Upper lobe of right lung (tissue), 1 donor: Measurements from ENCODE around the gene PAX5. TPM values are rescaled to one million over a fixed set of nuclear protein-coding genes. Genes with fewer than 3 reads are reported as not detected.

Source experiments
- ATAC-seq: fragments of 200-7000 bp; cut with Tn5 transposase; one replicate; pipeline ENCODE4 v1.9.1; 2020; ENCODE audit warnings: mild to moderate bottlenecking, moderate library complexity
- DNase-seq: peaks from one replicate; pipeline ENCODE4 v3.0.0-alpha.2; 2020
- H3K27ac ChIP-seq: fragments of 200-600 bp; one replicate; pipeline ENCODE4 v1.8.0; 2022
- H3K27me3 ChIP-seq: fragments of 200-600 bp; one replicate; pipeline ENCODE4 v1.8.0; 2022; ENCODE audit warnings: mild to moderate bottlenecking
- H3K36me3 ChIP-seq: fragments of 200-600 bp; one replicate; pipeline ENCODE4 v1.8.0; 2022
- H3K4me1 ChIP-seq: fragments of 200-600 bp; one replicate; pipeline ENCODE4 v1.8.0; 2022
- H3K4me3 ChIP-seq: fragments of 200-600 bp; one replicate; pipeline ENCODE4 v1.8.0; 2022; ENCODE audit warnings: mild to moderate bottlenecking
- H3K9me3 ChIP-seq: fragments of 200-600 bp; one replicate; pipeline ENCODE4 v1.8.0; 2022
- intact Hi-C: fragments of 100-400 bp; cut with DNase I; formaldehyde crosslinking; loops from one replicate; pipeline ENCODE4 v1.11.0; 2022
- total RNA-seq: library from RNA; stranded (reverse); fragmentation: NEBNext Ultra II Directional; extraction: Animal tissue kit (Norgen Biotek cat#: 25700); gene quantifications from one replicate; pipeline ENCODE4 v1.2.1, GENCODE V29; 2021
- TF ChIP-seq, protein P1 (sequence below): fragments of 200-600 bp; IDR thresholded peaks from one replicate; pipeline ENCODE4 v1.8.0; 2022; ENCODE audit warnings: antibody characterized with exemption
- donor health status: DM: no; HTN: yes; CAD: no; lungs with severe emphysema.

Gene PAX5
- total RNA-seq, 1 donor from 2014 or later = 0.23 TPM

DNA sequence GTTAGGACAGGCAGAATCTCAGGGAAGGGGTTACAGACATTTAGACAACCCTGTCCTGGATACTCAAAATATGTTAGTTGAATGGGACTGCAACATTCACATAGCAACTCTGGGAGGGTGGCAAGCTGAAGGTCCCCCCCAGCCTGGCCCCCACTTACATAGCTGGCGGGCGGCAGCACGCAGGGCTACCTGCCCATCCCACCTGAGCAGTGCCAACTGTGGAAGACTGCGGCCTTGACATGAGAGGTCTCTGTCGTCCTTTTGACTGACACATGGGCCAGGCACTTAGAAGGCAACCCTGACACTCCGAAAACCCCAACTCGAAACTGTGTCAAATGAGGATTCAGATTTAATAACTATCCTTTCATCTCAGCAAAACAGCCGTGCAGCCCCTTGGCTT is 16.5 kb downstream of the PAX5 start:
- Histone ChIP-seq H3K4me3 (no peak overlapping the region), H3K36me3 (no peaks in the 10 kb centered on the region), H3K27ac (no peak overlapping the region), H3K9me3 (no peaks in the 10 kb centered on the region), H3K27me3 (peaks cover 47% of the 10 kb centered on the region), H3K4me1 (no peaks in the 10 kb centered on the region)
- DNase-seq (no peak), ATAC-seq (no peak)
- intact Hi-C loops = no loop called here
- TF ChIP-seq, protein P1, sequence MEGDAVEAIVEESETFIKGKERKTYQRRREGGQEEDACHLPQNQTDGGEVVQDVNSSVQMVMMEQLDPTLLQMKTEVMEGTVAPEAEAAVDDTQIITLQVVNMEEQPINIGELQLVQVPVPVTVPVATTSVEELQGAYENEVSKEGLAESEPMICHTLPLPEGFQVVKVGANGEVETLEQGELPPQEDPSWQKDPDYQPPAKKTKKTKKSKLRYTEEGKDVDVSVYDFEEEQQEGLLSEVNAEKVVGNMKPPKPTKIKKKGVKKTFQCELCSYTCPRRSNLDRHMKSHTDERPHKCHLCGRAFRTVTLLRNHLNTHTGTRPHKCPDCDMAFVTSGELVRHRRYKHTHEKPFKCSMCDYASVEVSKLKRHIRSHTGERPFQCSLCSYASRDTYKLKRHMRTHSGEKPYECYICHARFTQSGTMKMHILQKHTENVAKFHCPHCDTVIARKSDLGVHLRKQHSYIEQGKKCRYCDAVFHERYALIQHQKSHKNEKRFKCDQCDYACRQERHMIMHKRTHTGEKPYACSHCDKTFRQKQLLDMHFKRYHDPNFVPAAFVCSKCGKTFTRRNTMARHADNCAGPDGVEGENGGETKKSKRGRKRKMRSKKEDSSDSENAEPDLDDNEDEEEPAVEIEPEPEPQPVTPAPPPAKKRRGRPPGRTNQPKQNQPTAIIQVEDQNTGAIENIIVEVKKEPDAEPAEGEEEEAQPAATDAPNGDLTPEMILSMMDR = no peak

DNA sequence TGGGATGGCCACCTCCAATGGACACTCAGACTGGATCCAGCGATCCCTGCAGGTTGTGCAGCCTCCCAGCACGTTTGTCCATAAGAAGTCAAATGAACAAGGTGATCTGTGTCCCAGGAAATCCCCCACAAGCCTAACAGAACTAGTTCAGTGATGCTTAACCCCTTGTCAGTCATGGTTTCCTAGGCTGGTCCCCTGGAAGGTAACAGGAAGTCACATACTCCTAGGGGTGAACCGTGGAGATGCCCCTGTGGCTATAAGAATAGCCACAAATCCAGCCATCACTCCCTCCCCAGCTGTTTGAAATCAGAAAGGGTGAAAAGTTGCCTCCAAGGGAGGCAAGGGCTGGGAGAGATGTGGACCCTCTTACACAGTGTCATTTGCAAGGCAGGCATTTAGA is 22.5 kb downstream of the PAX5 start:
- Histone ChIP-seq H3K4me1 (no peaks in the 10 kb centered on the region), H3K27me3 (peaks cover 44% of the 10 kb centered on the region), H3K9me3 (no peaks in the 10 kb centered on the region), H3K4me3 (no peak overlapping the region), H3K27ac (no peak overlapping the region), H3K36me3 (no peaks in the 10 kb centered on the region)
- intact Hi-C loops = no loop called here
- no peak for DNase-seq
- no peak for ATAC-seq
- TF ChIP-seq, protein P1 = no peak

DNA sequence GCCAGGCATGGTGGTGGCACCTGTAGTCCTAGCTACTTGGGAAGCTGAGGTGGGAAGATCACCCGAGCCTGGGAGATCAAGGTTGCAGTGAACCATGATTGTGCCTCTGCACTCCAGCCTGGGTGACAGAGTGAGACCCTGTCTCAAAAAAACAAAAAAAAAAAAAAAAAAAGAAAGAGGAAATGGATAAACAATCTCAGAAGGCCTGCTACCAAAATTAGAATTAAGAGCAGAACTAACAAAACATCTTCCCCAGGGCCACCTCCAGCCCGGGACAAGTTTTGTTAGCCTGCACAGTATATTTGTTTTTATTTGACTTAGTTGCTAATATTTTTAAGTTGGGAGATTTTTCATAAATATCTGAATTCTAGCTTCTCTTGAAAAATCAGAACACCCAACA is 23.1 kb downstream of the PAX5 start:
- no peak for ATAC-seq
- H3K4me1 ChIP-seq = no peaks in the 10 kb centered on the region
- intact Hi-C loops = no loop called here
- no peaks in the 10 kb centered on the region for H3K9me3 ChIP-seq
- TF ChIP-seq, protein P1 = no peak
- H3K4me3 ChIP-seq = no peak overlapping the region
- H3K27me3 ChIP-seq = peaks cover 47% of the 10 kb centered on the region
- no peaks in the 10 kb centered on the region for H3K36me3 ChIP-seq
- no peak overlapping the region for H3K27ac ChIP-seq
- DNase-seq = no peak

DNA sequence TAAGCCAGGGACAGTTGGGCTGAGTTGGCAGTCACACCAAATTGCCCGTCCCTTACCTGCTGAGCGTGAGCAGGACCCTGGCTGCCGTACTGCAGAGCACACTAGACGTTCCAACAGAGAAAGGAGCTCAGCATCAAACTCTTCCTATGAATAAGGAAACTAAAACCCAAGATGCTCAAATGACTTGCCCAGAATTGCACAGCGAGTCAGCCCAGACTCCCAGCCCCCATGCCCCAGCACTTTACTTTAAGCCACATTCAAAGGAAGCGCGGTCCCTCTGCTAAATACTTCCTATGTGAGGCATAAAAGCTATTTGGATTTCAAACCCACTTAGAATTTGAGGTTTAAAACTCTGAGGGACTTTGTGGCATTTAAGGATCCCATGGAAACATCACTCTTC is 23.9 kb downstream of the PAX5 start:
- no peak overlapping the region for H3K4me3 ChIP-seq
- DNase-seq (no peak), ATAC-seq (no peak)
- no peak overlapping the region for H3K27ac ChIP-seq
- intact Hi-C loops = no loop called here
- TF ChIP-seq, protein P1 = no peak
- H3K27me3 ChIP-seq = peaks cover 53% of the 10 kb centered on the region
- no peaks in the 10 kb centered on the region for H3K4me1 ChIP-seq
- H3K9me3 ChIP-seq = no peaks in the 10 kb centered on the region
- H3K36me3 ChIP-seq = no peaks in the 10 kb centered on the region

DNA sequence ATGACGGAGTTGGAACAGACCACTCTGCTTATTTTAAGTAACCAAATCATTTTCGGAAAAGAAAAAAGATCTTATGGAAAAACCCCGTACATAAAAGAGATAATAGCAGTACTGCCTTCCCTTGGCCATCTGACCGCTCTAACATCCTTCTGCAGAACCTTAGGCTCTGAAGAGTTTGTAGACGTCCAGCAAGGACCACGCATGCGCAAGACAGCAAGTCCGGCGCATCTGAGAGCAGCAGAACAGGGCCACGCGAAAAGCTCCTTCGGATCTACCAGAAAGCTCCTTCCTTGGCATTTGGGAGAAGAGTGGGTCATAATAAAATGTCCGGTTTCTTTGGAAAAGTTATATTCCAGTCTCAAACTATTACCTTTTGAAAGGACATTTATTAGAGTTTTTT is 26.8 kb downstream of the PAX5 start:
- DNase-seq = no peak
- intact Hi-C loops = no loop called here
- Histone ChIP-seq H3K4me1 (no peaks in the 10 kb centered on the region), H3K27ac (no peak overlapping the region), H3K27me3 (peaks cover 74% of the 10 kb centered on the region), H3K36me3 (no peaks in the 10 kb centered on the region), H3K4me3 (no peak overlapping the region), H3K9me3 (no peaks in the 10 kb centered on the region)
- no peak for ATAC-seq
- TF ChIP-seq, protein P1 = no peak

DNA sequence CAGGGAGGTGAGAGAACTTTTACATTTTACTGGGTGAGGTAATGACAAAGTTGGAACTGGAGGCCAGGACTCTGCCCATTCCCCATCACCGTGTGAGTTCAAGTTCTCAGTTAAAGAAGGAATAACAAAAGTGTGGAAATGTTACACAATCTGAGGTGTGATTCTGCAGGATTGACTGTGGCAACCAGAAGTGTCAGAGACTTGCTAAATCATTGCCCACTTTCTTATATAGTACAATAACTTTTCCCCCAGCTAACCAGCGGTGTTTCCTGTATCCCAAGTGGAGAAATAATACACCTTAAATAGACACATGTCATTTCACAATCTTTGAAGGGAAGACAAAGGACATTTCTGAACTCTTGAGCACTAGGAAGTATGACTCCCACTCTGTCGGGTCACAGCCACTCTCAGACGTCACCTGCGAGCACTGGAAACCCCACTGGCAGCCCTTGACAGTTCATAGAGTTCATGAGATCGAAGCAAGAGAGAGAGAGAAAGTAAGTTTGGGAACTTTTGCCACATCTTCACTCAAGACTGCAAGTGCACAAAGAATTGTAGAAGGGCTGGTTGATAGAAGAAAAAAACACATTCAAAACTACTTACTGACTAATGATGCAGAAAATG is 28.4 kb downstream of the PAX5 start:
- DNase-seq (no peak), ATAC-seq (no peak)
- Histone ChIP-seq H3K4me3 (no peak overlapping the region), H3K36me3 (no peaks in the 10 kb centered on the region), H3K27me3 (peaks cover 80% of the 10 kb centered on the region), H3K9me3 (no peaks in the 10 kb centered on the region), H3K27ac (no peak overlapping the region), H3K4me1 (no peaks in the 10 kb centered on the region)
- intact Hi-C loops = no loop called here
- TF ChIP-seq, protein P1 = no peak
